ENCODE data around the gene DUSP22. TPM values are rescaled to one million over a fixed set of nuclear protein-coding genes. Genes with fewer than 3 reads are reported as not detected.

DUSP22 gene
- total and polyA plus RNA-seq, 2 of the 8 experiments (the other 6 are each of a cell fraction or from before 2014, with no cell fraction given) = 15.5 to 32.4 TPM

- TF ChIP-seq CTCF (IDR thresholded peaks at IDR 0.05; ENCODE audit: control extremely low read depth in 1 of 3, insufficient read depth in 1 of 3, low read depth in 1 of 3, low read length in 3 of 3) (no peak), ATF2 (IDR thresholded peaks at IDR 0.05; ENCODE audit: low read length) (no peak), KDM5A (IDR thresholded peaks at IDR 0.05; ENCODE audit: low read length) (no peak)
These were observed 15.0 kb downstream of the DUSP22 start (continued) for GRCh38 chr6:307065-307814.
